ENCODE results near the gene VSTM2B.
A peak's percentile ranks its signal among the peaks of the same experiment; 100 is the strongest.

The VSTM2B gene

DNA sequence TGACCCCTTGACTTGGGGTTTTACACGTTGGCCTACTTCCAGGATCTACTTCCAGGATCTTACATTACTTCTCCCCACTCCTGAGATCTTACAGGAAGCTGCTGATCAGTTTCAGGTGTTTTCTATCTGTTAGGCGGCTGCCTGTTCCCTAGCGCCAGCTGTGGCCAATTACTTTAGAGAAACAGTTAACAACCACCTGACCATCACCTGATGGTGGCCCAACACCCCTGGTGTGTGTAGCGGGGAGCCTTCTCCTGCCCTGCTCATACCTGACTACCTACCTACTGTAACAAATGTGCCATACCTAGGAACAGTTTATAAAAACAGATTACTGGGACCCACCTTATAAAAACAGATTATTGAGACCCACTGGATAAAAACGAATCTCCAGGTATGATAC, 77.5 kb downstream of the VSTM2B start (continued):
- TF ChIP-seq ISL1 (CRISPR knock-in tag; IDR thresholded peaks at IDR 0.05) (no peak), ZNF70 (CRISPR knock-in tag; IDR thresholded peaks at IDR 0.05) (no peak), ZFP30 (CRISPR knock-in tag; IDR thresholded peaks at IDR 0.05) (no peak)

DNA sequence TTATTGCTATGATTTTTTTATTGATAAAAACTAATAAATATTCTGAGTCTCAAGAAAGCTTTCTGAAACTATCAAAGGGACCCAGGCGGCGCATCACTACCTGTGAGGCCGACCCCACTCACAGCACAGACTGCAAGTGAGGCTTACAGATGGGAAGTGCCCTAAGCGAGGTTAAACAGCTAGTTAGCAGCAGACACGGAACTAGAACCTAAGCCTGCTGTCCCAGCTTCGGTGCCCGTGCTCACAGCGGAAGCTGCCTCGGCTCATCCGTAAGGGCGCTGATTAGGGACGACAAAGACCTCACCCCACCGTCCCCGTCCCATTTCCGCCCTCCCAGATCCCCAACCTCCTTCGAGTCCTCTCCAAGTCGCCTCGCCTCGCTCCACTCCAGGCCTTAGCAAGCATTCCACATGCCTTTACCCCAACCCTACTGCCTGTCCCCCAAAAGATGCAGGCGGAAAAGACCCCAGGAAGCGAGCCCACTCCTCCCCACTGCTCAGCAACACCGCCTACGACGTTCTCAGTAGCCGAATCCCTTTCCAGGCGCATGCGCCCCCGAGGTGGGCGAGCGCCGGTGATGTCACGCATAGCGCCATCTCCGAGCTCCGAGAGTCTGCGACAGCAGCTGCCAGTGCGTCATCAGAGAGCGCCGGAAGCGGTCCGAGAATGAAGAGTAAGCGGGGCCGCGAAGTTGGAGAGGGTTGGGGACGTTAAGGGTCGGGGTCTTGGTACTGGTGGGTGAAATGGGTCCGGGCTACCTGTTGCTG, 80.0 kb downstream of the VSTM2B start, which contains the start of gene POP4:
Gene POP4, plus strand, starts transcription at position 631 of the 767 bp plus-strand sequence. Its CDS starts 36 bp downstream, at position 667.
- TF ChIP-seq, protein P1, sequence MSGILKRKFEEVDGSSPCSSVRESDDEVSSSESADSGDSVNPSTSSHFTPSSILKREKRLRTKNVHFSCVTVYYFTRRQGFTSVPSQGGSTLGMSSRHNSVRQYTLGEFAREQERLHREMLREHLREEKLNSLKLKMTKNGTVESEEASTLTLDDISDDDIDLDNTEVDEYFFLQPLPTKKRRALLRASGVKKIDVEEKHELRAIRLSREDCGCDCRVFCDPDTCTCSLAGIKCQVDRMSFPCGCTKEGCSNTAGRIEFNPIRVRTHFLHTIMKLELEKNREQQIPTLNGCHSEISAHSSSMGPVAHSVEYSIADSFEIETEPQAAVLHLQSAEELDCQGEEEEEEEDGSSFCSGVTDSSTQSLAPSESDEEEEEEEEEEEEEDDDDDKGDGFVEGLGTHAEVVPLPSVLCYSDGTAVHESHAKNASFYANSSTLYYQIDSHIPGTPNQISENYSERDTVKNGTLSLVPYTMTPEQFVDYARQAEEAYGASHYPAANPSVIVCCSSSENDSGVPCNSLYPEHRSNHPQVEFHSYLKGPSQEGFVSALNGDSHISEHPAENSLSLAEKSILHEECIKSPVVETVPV (CRISPR knock-in tag; IDR thresholded peaks at IDR 0.05) = 0 out of 2 replicates have a peak, but pooled peaks have one; percentile 22
- TF ChIP-seq ZNF70 (CRISPR knock-in tag; IDR thresholded peaks at IDR 0.05) (0 out of 2 replicates have a peak, but pooled peaks have one; percentile 14), ESRRG (CRISPR knock-in tag; IDR thresholded peaks at IDR 0.05) (no peak)
- ATAC-seq = peak; percentile 93

DNA sequence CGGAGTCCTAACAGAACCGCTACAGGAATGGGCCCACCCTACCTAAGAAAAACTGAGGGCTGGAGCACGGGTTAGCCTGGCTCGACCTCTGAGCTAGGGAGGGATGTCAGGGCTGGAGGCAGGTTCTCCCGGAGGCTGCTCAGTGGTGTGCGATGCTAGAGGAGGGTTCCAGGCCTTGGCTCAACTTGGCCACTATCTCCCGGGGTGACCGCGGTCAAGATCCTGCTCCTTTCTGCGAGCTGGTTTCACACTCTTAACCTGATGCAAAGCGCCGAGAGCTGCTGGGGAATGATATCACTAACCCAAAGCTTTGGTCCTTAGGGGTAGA, 80.6 kb downstream of the VSTM2B start:
- peak; percentile 59 for ATAC-seq
- TF ChIP-seq, protein P2, sequence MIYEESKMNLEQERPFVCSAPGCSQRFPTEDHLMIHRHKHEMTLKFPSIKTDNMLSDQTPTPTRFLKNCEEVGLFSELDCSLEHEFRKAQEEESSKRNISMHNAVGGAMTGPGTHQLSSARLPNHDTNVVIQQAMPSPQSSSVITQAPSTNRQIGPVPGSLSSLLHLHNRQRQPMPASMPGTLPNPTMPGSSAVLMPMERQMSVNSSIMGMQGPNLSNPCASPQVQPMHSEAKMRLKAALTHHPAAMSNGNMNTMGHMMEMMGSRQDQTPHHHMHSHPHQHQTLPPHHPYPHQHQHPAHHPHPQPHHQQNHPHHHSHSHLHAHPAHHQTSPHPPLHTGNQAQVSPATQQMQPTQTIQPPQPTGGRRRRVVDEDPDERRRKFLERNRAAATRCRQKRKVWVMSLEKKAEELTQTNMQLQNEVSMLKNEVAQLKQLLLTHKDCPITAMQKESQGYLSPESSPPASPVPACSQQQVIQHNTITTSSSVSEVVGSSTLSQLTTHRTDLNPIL (CRISPR knock-in tag; IDR thresholded peaks at IDR 0.05; ENCODE audit: low read depth) = no peak
- TF ChIP-seq RARB (CRISPR knock-in tag; IDR thresholded peaks at IDR 0.05) (no peak), ZNF70 (CRISPR knock-in tag; IDR thresholded peaks at IDR 0.05) (0 out of 2 replicates have a peak, but pooled peaks have one; percentile 2)

DNA sequence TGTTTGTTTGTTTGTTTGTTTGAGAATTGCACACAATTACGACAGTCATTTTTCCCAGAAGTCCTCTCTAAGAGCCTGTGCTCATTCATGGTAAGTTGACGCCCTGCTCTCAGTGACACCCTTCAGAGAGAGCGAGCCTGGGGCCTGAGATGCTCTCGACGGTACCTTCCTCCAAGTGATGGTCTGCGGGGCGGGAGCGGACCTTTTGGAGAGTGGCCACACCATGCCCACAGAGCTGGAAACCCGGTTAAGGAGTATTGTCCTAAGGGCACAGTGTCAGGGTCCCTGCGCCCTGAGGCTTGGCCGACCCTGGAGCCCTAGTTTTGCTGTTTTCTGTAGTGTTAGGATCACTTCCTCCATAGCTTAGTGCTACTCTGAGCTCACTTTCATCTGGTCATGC, 83.8 kb downstream of the VSTM2B start:
- TF ChIP-seq GLIS3 (CRISPR knock-in tag; IDR thresholded peaks at IDR 0.05) (no peak), ZNF8 (CRISPR knock-in tag; IDR thresholded peaks at IDR 0.05) (no peak), ZFP30 (CRISPR knock-in tag; IDR thresholded peaks at IDR 0.05) (no peak), PPARA (CRISPR knock-in tag; IDR thresholded peaks at IDR 0.05; ENCODE audit: borderline replicate concordance) (no peak), ZFP3 (CRISPR knock-in tag; IDR thresholded peaks at IDR 0.05) (no peak), CSDC2 (CRISPR knock-in tag; IDR thresholded peaks at IDR 0.05) (no peak), SNAI2 (CRISPR knock-in tag; IDR thresholded peaks at IDR 0.05) (no peak)
- TF ChIP-seq, protein P1 (CRISPR knock-in tag; IDR thresholded peaks at IDR 0.05) = no peak
- TF ChIP-seq, protein P3, sequence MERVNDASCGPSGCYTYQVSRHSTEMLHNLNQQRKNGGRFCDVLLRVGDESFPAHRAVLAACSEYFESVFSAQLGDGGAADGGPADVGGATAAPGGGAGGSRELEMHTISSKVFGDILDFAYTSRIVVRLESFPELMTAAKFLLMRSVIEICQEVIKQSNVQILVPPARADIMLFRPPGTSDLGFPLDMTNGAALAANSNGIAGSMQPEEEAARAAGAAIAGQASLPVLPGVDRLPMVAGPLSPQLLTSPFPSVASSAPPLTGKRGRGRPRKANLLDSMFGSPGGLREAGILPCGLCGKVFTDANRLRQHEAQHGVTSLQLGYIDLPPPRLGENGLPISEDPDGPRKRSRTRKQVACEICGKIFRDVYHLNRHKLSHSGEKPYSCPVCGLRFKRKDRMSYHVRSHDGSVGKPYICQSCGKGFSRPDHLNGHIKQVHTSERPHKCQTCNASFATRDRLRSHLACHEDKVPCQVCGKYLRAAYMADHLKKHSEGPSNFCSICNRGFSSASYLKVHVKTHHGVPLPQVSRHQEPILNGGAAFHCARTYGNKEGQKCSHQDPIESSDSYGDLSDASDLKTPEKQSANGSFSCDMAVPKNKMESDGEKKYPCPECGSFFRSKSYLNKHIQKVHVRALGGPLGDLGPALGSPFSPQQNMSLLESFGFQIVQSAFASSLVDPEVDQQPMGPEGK (CRISPR knock-in tag; IDR thresholded peaks at IDR 0.05; ENCODE audit: borderline replicate concordance) = no peak
- TF ChIP-seq, protein P4, sequence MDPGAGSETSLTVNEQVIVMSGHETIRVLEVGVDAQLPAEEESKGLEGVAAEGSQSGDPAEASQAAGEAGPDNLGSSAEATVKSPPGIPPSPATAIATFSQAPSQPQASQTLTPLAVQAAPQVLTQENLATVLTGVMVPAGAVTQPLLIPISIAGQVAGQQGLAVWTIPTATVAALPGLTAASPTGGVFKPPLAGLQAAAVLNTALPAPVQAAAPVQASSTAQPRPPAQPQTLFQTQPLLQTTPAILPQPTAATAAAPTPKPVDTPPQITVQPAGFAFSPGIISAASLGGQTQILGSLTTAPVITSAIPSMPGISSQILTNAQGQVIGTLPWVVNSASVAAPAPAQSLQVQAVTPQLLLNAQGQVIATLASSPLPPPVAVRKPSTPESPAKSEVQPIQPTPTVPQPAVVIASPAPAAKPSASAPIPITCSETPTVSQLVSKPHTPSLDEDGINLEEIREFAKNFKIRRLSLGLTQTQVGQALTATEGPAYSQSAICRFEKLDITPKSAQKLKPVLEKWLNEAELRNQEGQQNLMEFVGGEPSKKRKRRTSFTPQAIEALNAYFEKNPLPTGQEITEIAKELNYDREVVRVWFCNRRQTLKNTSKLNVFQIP (CRISPR knock-in tag; IDR thresholded peaks at IDR 0.05; ENCODE audit: borderline replicate concordance, low read depth) = no peak
- no peak for ATAC-seq

DNA sequence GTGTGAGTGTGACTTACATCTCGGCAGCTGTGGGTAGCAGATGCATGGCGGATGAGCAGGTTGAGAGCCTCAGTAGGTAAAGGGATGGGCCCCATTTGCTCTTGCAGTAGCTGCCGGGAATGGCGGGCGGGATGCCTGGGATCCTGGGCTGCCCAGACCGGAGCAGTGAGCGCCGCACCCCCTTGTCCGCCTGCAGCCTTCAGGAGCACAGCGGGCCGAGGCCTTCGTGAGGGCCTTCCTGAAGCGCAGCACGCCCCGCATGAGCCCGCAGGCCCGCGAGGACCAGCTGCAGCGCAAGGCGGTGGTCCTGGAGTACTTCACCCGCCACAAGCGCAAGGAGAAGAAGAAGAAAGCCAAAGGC, 84.4 kb downstream of the VSTM2B start:
- ATAC-seq = no peak
- TF ChIP-seq SNAI2 (CRISPR knock-in tag; IDR thresholded peaks at IDR 0.05) (no peak), TOX (CRISPR knock-in tag; IDR thresholded peaks at IDR 0.05; ENCODE audit: borderline replicate concordance) (no peak)

Data from SK-N-SH treated with all-trans-retinoic acid at 6 μM for 48 hours (cell line).